IMR-90 (cell line): ENCODE results near the gene TMEM223. TPM values are rescaled to one million over a fixed set of nuclear protein-coding genes. Genes with fewer than 3 reads are reported as not detected.

Source experiments
- ATAC-seq: fragments of 200-7000 bp; cut with Tn5 transposase; 2 replicates; pipeline ENCODE4 v1.9.1; 2020; ENCODE audit warnings: low read depth, mild to moderate bottlenecking, moderate library complexity
- BruUV-seq: library from RNA; stranded (reverse); fragments of 400-500 nt; replicated peaks from 2 replicates; lab custom pipeline; 2021; lab: Mats Ljungman, UMichigan
- CTCF ChIA-PET: fragments of 300-600 bp; formaldehyde crosslinking; extraction: SDS; loops from one replicate; lab custom pipeline; 2021; ENCODE audit warnings: antibody characterized with exemption; lab: Yijun Ruan, JAX
- POLR2A ChIA-PET: fragments of 300-600 bp; sonication (Branson Sonifier 250); formaldehyde crosslinking; loops from one replicate; lab custom pipeline; 2022; ENCODE audit warnings: antibody characterized with exemption; ENCODE audit not compliant: unreplicated experiment; lab: Charles Lee
- DNase-seq: peaks from one replicate; pipeline ENCODE4 v3.0.0; 2013
- H2AFZ ChIP-seq: replicated peaks from 2 replicates; pipeline ENCODE3; 2013; ENCODE audit warnings: low read length, mild to moderate bottlenecking; ENCODE audit not compliant: poor library complexity
- H2AK5ac ChIP-seq: 2 replicates; pipeline ENCODE4 v1.6.1; 2013; ENCODE audit warnings: low read depth, low read length, inconsistent platforms
- H2AK9ac ChIP-seq: replicated peaks from 2 replicates; pipeline ENCODE3; 2013; ENCODE audit warnings: mild to moderate bottlenecking, low read depth, low read length, moderate library complexity; ENCODE audit not compliant: poor library complexity
- H2BK120ac ChIP-seq: 2 replicates; pipeline ENCODE4 v1.6.1; 2013; ENCODE audit warnings: low read depth, low read length, inconsistent platforms
- H2BK15ac ChIP-seq: 3 replicates; pipeline ENCODE4 v1.6.1; 2013; ENCODE audit warnings: low read depth, low read length, inconsistent platforms
- H2BK20ac ChIP-seq: 2 replicates; pipeline ENCODE4 v1.6.1; 2013; ENCODE audit warnings: low read depth, mild to moderate bottlenecking, inconsistent platforms, low read length, moderate library complexity
- H2BK5ac ChIP-seq: 2 replicates; pipeline ENCODE4 v1.6.1; 2013; ENCODE audit warnings: mild to moderate bottlenecking, low read depth, low read length, inconsistent platforms; ENCODE audit not compliant: poor library complexity, severe bottlenecking
- H3K14ac ChIP-seq: replicated peaks from 2 replicates; pipeline ENCODE4 v1.6.1; 2013; ENCODE audit warnings: low read depth, low read length, inconsistent platforms
- H3K18ac ChIP-seq: 2 replicates; pipeline ENCODE4 v1.6.1; 2013; ENCODE audit warnings: low read depth, low read length, control low read depth
- H3K23ac ChIP-seq: 2 replicates; pipeline ENCODE4 v1.6.1; 2013; ENCODE audit warnings: low read depth, low read length, inconsistent platforms
- H3K27ac ChIP-seq: 2 replicates; pipeline ENCODE4 v1.5.1; 2013; ENCODE audit warnings: mild to moderate bottlenecking, control low read depth, low read length; ENCODE audit not compliant: insufficient read depth
- H3K27me3 ChIP-seq: 2 replicates; pipeline ENCODE4 v1.6.1; 2013; ENCODE audit warnings: low read length; ENCODE audit not compliant: control insufficient read depth, insufficient read depth
- H3K36me3 ChIP-seq: 2 replicates; pipeline ENCODE4 v1.6.1; 2013; ENCODE audit warnings: low read length, mixed read lengths; ENCODE audit not compliant: control insufficient read depth, insufficient read depth
- H3K4ac ChIP-seq: 2 replicates; pipeline ENCODE4 v1.6.1; 2013; ENCODE audit warnings: low read depth, low read length, inconsistent platforms
- H3K4me1 ChIP-seq: 2 replicates; pipeline ENCODE4 v1.6.1; 2013; ENCODE audit warnings: low read length, mixed read lengths; ENCODE audit not compliant: control insufficient read depth, insufficient read depth
- H3K4me2 ChIP-seq: 2 replicates; pipeline ENCODE4 v1.6.1; 2013; ENCODE audit warnings: low read depth, mild to moderate bottlenecking, control low read depth, low read length, moderate library complexity
- H3K4me3 ChIP-seq: 2 replicates; pipeline ENCODE4 v1.5.1; 2013; ENCODE audit warnings: low read depth, mild to moderate bottlenecking, control low read depth, low read length, moderate library complexity; ENCODE audit not compliant: insufficient read depth
- H3K56ac ChIP-seq: 2 replicates; pipeline ENCODE4 v1.6.1; 2013; ENCODE audit warnings: low read length, inconsistent platforms; ENCODE audit not compliant: insufficient read depth; ENCODE audit errors: extremely low read depth
- H3K79me1 ChIP-seq, 2 experiments: 2 replicates each; pipeline ENCODE4 v1.6.1; 2013; ENCODE audit warnings: low read length in 2 of 2, inconsistent platforms in 1 of 2, low read depth in 1 of 2
- H3K9ac ChIP-seq: 2 replicates; pipeline ENCODE4 v1.6.1; 2013; ENCODE audit warnings: low read depth, low read length, control low read depth
- H3K9me1 ChIP-seq: 2 replicates; pipeline ENCODE4 v1.6.1; 2013; ENCODE audit warnings: low read length, inconsistent platforms; ENCODE audit not compliant: insufficient read depth
- H3K9me3 ChIP-seq: 2 replicates; pipeline ENCODE4 v1.6.1; 2013; ENCODE audit warnings: low read length; ENCODE audit not compliant: control insufficient read depth, insufficient read depth
- H4K20me1 ChIP-seq: 2 replicates; pipeline ENCODE4 v1.6.1; 2013; ENCODE audit warnings: low read length, inconsistent platforms; ENCODE audit not compliant: insufficient read depth
- H4K5ac ChIP-seq: 2 replicates; pipeline ENCODE4 v1.6.1; 2013; ENCODE audit warnings: mild to moderate bottlenecking, low read depth, low read length, control low read depth
- H4K8ac ChIP-seq, 2 experiments: 2 replicates each; pipeline ENCODE4 v1.6.1; 2013; ENCODE audit warnings: low read depth in 2 of 2, low read length in 2 of 2, control low read depth in 1 of 2, inconsistent platforms in 1 of 2
- H4K91ac ChIP-seq: 2 replicates; pipeline ENCODE4 v1.6.1; 2013; ENCODE audit warnings: low read depth, low read length, inconsistent platforms; ENCODE audit not compliant: insufficient read depth
- CTCF ChIP-seq: conservative IDR thresholded peaks from 2 replicates; pipeline ENCODE4 v1.5.1; 2012; ENCODE audit warnings: mild to moderate bottlenecking, low read depth, low read length, improper control_type of control experiment
- FOS ChIP-seq: fragments of 150-350 bp; IDR thresholded peaks from 2 replicates; pipeline ENCODE4 v1.6.1; 2016; ENCODE audit warnings: low read depth, low read length
- SMC3 ChIP-seq: fragments of 150-350 bp; IDR thresholded peaks from 2 replicates; pipeline ENCODE4 v1.6.1; 2016; ENCODE audit warnings: low read depth, mild to moderate bottlenecking, antibody characterized with exemption, low read length, moderate library complexity
- WGBS, 2 experiments: methylation state at CpG; one replicate each; pipeline versions ENCODE4 v1.1.5 to v1.1.7; 2013; ENCODE audit warnings: missing lambda C conversion rate in 2 of 2; ENCODE audit not compliant: insufficient read length in 1 of 2; ENCODE audit errors: extremely low coverage in 2 of 2; 5-methylcytosine and 5-hydroxymethylcytosine counted together
- dilution Hi-C: fragments of 300-500 bp; cut with HindIII; formaldehyde crosslinking; loops from one replicate; pipeline ENCODE4 v1.14.3; 2018; ENCODE audit warnings: low sequenced_read_pairs; ENCODE audit not compliant: unreplicated experiment
- in situ Hi-C: fragments of 300-500 bp; cut with MboI; formaldehyde crosslinking; loops from 3 replicates; pipeline ENCODE4 v1.14.3; 2019; ENCODE audit warnings: low sequenced_read_pairs, inconsistent platforms, mixed read lengths
- intact Hi-C: fragments of 100-400 bp; cut with micrococcal nuclease; formaldehyde crosslinking; loops from 2 replicates; pipeline ENCODE4 v1.10.0; 2022
- polyA plus RNA-seq, 3 experiments: library from polyadenylated mRNA; depleted of rRNA; stranded (reverse); fragments of >200 nt; gene quantifications; 2 replicates each; pipeline ENCODE4 v1.2.3, GENCODE V29; 2012; ENCODE audit warnings: low replicate concordance in 1 of 3
- total RNA-seq: library from RNA; depleted of rRNA; stranded (reverse); fragments of >200 nt; gene quantifications from 2 replicates; pipeline ENCODE4 v1.2.3, GENCODE V29; 2012

TMEM223 gene
- total and polyA plus RNA-seq, 2 of the 4 experiments (the other 2 are of a cell fraction), result 9.7 to 15.7 TPM

- ATAC-seq, result no peak
- H4K8ac ChIP-seq, result no peak overlapping the region
- H3K79me1 ChIP-seq, result peaks cover 2 to 14% of the 10 kb centered on the region in 2 experiments; a peak in 3 of 4 replicates
- H3K23ac ChIP-seq, result no peak overlapping the region
- H3K27ac ChIP-seq, result no peak overlapping the region
- no peak overlapping the region for H2AK9ac ChIP-seq
- no peak overlapping the region for H2BK15ac ChIP-seq
- H3K9ac ChIP-seq, result no peak overlapping the region
- dilution Hi-C loops (no loop called here), in situ Hi-C loops (no loop called here), intact Hi-C loops (no loop called here)
- no peak overlapping the region for H2AFZ ChIP-seq
- H4K91ac ChIP-seq, result no peak overlapping the region
- WGBS, 2 experiments, result 80% methylated on average over 3 of the region's 3 CpGs; no CpG with 5 or more reads in 1 of the 2 experiments
- no peak overlapping the region for H3K4me2 ChIP-seq
- H3K36me3 ChIP-seq, result peaks cover 39% of the 10 kb centered on the region
- H3K4ac ChIP-seq, result no peak overlapping the region
- H3K9me3 ChIP-seq, result no peaks in the 10 kb centered on the region
- H2AK5ac ChIP-seq, result no peak overlapping the region
- no peak overlapping the region for H3K18ac ChIP-seq
- H3K4me3 ChIP-seq, result no peak overlapping the region
- BruUV-seq, result no TSS peak
- no peaks in the 10 kb centered on the region for H3K9me1 ChIP-seq
- no peak overlapping the region for H2BK120ac ChIP-seq
- POLR2A ChIA-PET, result no interaction called here
- no peaks in the 10 kb centered on the region for H3K27me3 ChIP-seq
- DNase-seq, result no peak
- no peaks in the 10 kb centered on the region for H3K4me1 ChIP-seq
- H4K5ac ChIP-seq, result no peak overlapping the region
- H3K14ac ChIP-seq, result no peak overlapping the region
- no peak overlapping the region for H3K56ac ChIP-seq
- TF ChIP-seq FOS (no peak), SMC3 (no peak), CTCF (no peak)
- H2BK20ac ChIP-seq, result no peak overlapping the region
- no peaks in the 10 kb centered on the region for H4K20me1 ChIP-seq
- no peak overlapping the region for H2BK5ac ChIP-seq
- CTCF ChIA-PET, result no interaction called here
Measured at GRCh38 chr11:62778441-62778840, 13.4 kb downstream of the TMEM223 start.
